B cell (primary cell): Measurements from ENCODE around the gene SCARB1. TPM values are rescaled to one million over a fixed set of nuclear protein-coding genes. Genes with fewer than 3 reads are reported as not detected.

ENCODE experiments used
- ATAC-seq: fragments of 200-7000 bp; cut with Tn5 transposase; one replicate; pipeline ENCODE4 v1.10.0; 2021; ENCODE audit warnings: low read depth, mild to moderate bottlenecking, moderate number of reproducible peaks, moderate library complexity
- CTCF ChIA-PET: fragments of 350-600 bp; sonication (Branson Sonifier 250); formaldehyde crosslinking; loops from one replicate; lab custom pipeline; 2021; ENCODE audit warnings: antibody characterized with exemption, inconsistent platforms; lab: Charles Lee
- POLR2A ChIA-PET: fragments of 350-600 bp; sonication (Branson Sonifier 250); formaldehyde crosslinking; loops from one replicate; lab custom pipeline; 2021; ENCODE audit warnings: antibody characterized with exemption; lab: Charles Lee
- DNase-seq: peaks from one replicate; pipeline ENCODE4 v3.0.0; 2013
- H2AFZ ChIP-seq: 2 replicates; pipeline ENCODE4 v1.6.1; 2012; ENCODE audit warnings: mild to moderate bottlenecking, low read depth, low read length; ENCODE audit not compliant: insufficient read depth, poor library complexity, severe bottlenecking
- H3K27ac ChIP-seq, 2 donors: 1 replicate in 1 of 2; 2 replicates in 1 of 2; pipeline ENCODE4 v1.5.1; 2012 to 2013; ENCODE audit warnings: low read length in 2 of 2, mild to moderate bottlenecking in 2 of 2, moderate library complexity in 1 of 2
- H3K27me3 ChIP-seq, 4 experiments: fragments of 200-600 bp in 1 of 4; sonication (generic) in 1 of 4; replicated peaks in 1 of 4; 1 replicate in 2 of 4; 2 replicates in 2 of 4; pipeline versions ENCODE4 v1.6.1 to v1.7.0; 2013 to 2016; ENCODE audit warnings: low read length in 3 of 4, mild to moderate bottlenecking in 2 of 4, mixed read lengths in 1 of 4, moderate library complexity in 1 of 4; ENCODE audit not compliant: insufficient read depth in 4 of 4, control insufficient read depth in 3 of 4; ENCODE audit errors: control extremely low read depth in 1 of 4
- H3K36me3 ChIP-seq, 2 experiments: replicated peaks in 1 of 2; 1 replicate in 1 of 2; 2 replicates in 1 of 2; pipeline versions ENCODE4 v1.6.1 to v1.7.1; 2013; ENCODE audit warnings: low read length in 1 of 2; ENCODE audit not compliant: insufficient read depth in 2 of 2, control insufficient read depth in 1 of 2; ENCODE audit errors: control extremely low read depth in 1 of 2, extremely low read depth in 1 of 2
- H3K4me1 ChIP-seq, 2 donors: fragments of 200-600 bp in 1 of 2; sonication (generic) in 1 of 2; 1 replicate in 1 of 2; 2 replicates in 1 of 2; pipeline versions ENCODE4 v1.5.1 to v1.6.1; 2013 to 2017; ENCODE audit warnings: low read length in 2 of 2; ENCODE audit not compliant: control insufficient read depth in 2 of 2, insufficient read depth in 2 of 2
- H3K4me2 ChIP-seq: replicated peaks from 2 replicates; pipeline ENCODE3; 2012; ENCODE audit warnings: mild to moderate bottlenecking, low read depth, low read length; ENCODE audit not compliant: poor library complexity, severe bottlenecking
- H3K4me3 ChIP-seq, 5 experiments: fragments of 200-600 bp in 1 of 5; sonication (generic) in 1 of 5; 1 replicate in 3 of 5; 2 replicates in 2 of 5; pipeline versions ENCODE4 v1.5.1 to v1.7.0; 2011 to 2016; ENCODE audit warnings: low read length in 4 of 5, mild to moderate bottlenecking in 4 of 5, low read depth in 2 of 5, control low read depth in 1 of 5, moderate library complexity in 1 of 5; ENCODE audit not compliant: insufficient read depth in 1 of 5; ENCODE audit errors: control extremely low read depth in 1 of 5, extremely low read depth in 1 of 5
- H3K79me2 ChIP-seq: fragments of 200-600 bp; sonication (generic); one replicate; pipeline ENCODE4 v1.6.0; 2016; ENCODE audit warnings: low read length; ENCODE audit not compliant: control insufficient read depth, insufficient read depth
- H3K9ac ChIP-seq: fragments of 200-600 bp; sonication (generic); 2 replicates; pipeline ENCODE4 v1.6.1; 2017; ENCODE audit warnings: mild to moderate bottlenecking, low read length, moderate library complexity
- H3K9me3 ChIP-seq, 3 donors: one replicate each; pipeline versions ENCODE4 v1.6.1 to v1.7.1; 2013; ENCODE audit warnings: low read length in 2 of 3; ENCODE audit not compliant: control insufficient read depth in 2 of 3, insufficient read depth in 1 of 3; ENCODE audit errors: control extremely low read depth in 1 of 3
- H4K20me1 ChIP-seq: 2 replicates; pipeline ENCODE4 v1.6.0; 2012; ENCODE audit warnings: mild to moderate bottlenecking, low read length; ENCODE audit not compliant: insufficient read depth, control insufficient read depth, poor library complexity, severe bottlenecking
- H3K27ac Mint-ChIP-seq: one replicate; pipeline ENCODE4 v1.8.0; 2021; ENCODE audit warnings: mixed read lengths
- H3K27me3 Mint-ChIP-seq: one replicate; pipeline ENCODE4 v1.8.0; 2021; ENCODE audit warnings: mixed read lengths
- H3K4me1 Mint-ChIP-seq: one replicate; pipeline ENCODE4 v1.8.0; 2021; ENCODE audit warnings: mixed read lengths
- H3K4me3 Mint-ChIP-seq: one replicate; pipeline ENCODE4 v1.8.0; 2021; ENCODE audit warnings: mixed read lengths
- H3K9me3 Mint-ChIP-seq: one replicate; pipeline ENCODE4 v1.8.0; 2022; ENCODE audit warnings: mixed read lengths; ENCODE audit not compliant: insufficient read depth
- CTCF ChIP-seq: fragments of 200-600 bp; IDR thresholded peaks from one replicate; pipeline ENCODE4 v1.8.0; 2022; ENCODE audit warnings: antibody characterized with exemption, mild to moderate bottlenecking
- EZH2 ChIP-seq: IDR thresholded peaks from 2 replicates; pipeline ENCODE4 v1.6.1; 2012; ENCODE audit warnings: borderline replicate concordance, low read depth, mild to moderate bottlenecking, moderate library complexity, low read length; ENCODE audit not compliant: insufficient read depth, poor library complexity, severe bottlenecking
- WGBS: methylation state at CpG from one replicate; pipeline ENCODE4 v1.1.5; 2013; ENCODE audit warnings: missing lambda C conversion rate; ENCODE audit not compliant: insufficient coverage; 5-methylcytosine and 5-hydroxymethylcytosine counted together
- intact Hi-C: fragments of 100-400 bp; cut with micrococcal nuclease; formaldehyde crosslinking; loops from one replicate; pipeline ENCODE4 v1.10.0; 2022
- polyA plus RNA-seq: library from polyadenylated mRNA; depleted of rRNA; stranded (reverse); fragments of >200 nt; gene quantifications from 2 replicates; pipeline ENCODE4 v1.2.3, GENCODE V29; 2012
- total RNA-seq, 2 donors: library from RNA; stranded (reverse); fragments of 120-200 nt in 1 of 2; gene quantifications; 1 replicate in 1 of 2; 2 replicates in 1 of 2; pipeline versions ENCODE4 v1.2.3 to v1.2.4, GENCODE V29; 2013 to 2022

SCARB1 gene
- total and polyA plus RNA-seq, 2 donors (not counting 1 experiment from before 2014, with no cell fraction given) = 26.8 to 30.7 TPM

GRCh38 chr12:124746649-124747425 is 116.8 kb downstream of the SCARB1 start:
- Mint-ChIP-seq H3K4me3 (no peak overlapping the region), H3K27ac (no peak overlapping the region), H3K27me3 (peaks cover 38% of the 10 kb centered on the region), H3K4me1 (peaks cover 16% of the 10 kb centered on the region), H3K9me3 (no peaks in the 10 kb centered on the region)
- ChIA-PET POLR2A (no interaction called here), CTCF (no interaction called here)
- Histone ChIP-seq H3K27ac (no peak overlapping the region), H2AFZ (no peak overlapping the region), H4K20me1 (no peaks in the 10 kb centered on the region), H3K79me2 (no peaks in the 10 kb centered on the region), H3K9me3 (peaks cover 0 to 9% (median 0%) of the 10 kb centered on the region in 3 donors), H3K4me3 (no peak overlapping the region), H3K4me1 (peaks cover 0 to 4% of the 10 kb centered on the region in 2 donors), H3K9ac (no peak overlapping the region), H3K27me3 (peaks cover 0 to 21% (median 5%) of the 10 kb centered on the region in 4 experiments), H3K36me3 (no peaks in the 10 kb centered on the region), H3K4me2 (no peak overlapping the region)
- intact Hi-C loops = loop anchor here (1.0 kb wide), 1 partner anchor 34 kb away; no protein-coding TSS in a partner anchor
- WGBS = 97% methylated on average over 9 of the region's 10 CpGs
- no peak for DNase-seq
- ATAC-seq = no peak
- TF ChIP-seq CTCF = no peak
- no peak for TF ChIP-seq EZH2

- Histone ChIP-seq H3K79me2 (no peaks in the 10 kb centered on the region), H3K4me2 (peak overlapping the region; percentile 22), H3K27ac (no peak overlapping the region), H3K4me3 (no peak overlapping the region), H3K36me3 (no peaks in the 10 kb centered on the region), H3K9ac (no peak overlapping the region), H3K4me1 (peaks cover 0 to 4% of the 10 kb centered on the region in 2 donors), H4K20me1 (no peaks in the 10 kb centered on the region), H3K27me3 (peaks cover 0 to 29% (median 5%) of the 10 kb centered on the region in 4 experiments), H2AFZ (peak overlapping the region; percentile 28), H3K9me3 (peaks cover 0 to 15% (median 0%) of the 10 kb centered on the region in 3 donors)
- Mint-ChIP-seq H3K4me3 (no peak overlapping the region), H3K27ac (peak overlapping the region; percentile 41), H3K4me1 (peaks cover 16% of the 10 kb centered on the region), H3K27me3 (peaks cover 35% of the 10 kb centered on the region), H3K9me3 (no peaks in the 10 kb centered on the region)
- DNase-seq (no peak), ATAC-seq (no peak)
- POLR2A ChIA-PET = interaction anchor here (0.7 kb wide), 1 partner anchor 22 kb away, joined by 3 read pairs; no protein-coding TSS in a partner anchor
- CTCF ChIA-PET = no interaction called here
- 14% methylated on average over 15 of the region's 25 CpGs for WGBS
- intact Hi-C loops = no loop called here
- TF ChIP-seq CTCF = no peak
- TF ChIP-seq EZH2 = no peak
These were observed 117.6 kb downstream of the SCARB1 start for GRCh38 chr12:124745891-124746570.
